Astrocyte (in vitro differentiated cells and primary cell): Measurements from ENCODE around the gene HSPB2.

Experiments used
- EZH2 ChIP-seq: IDR thresholded peaks from 2 replicates; pipeline ENCODE4 v1.6.1; 2012; ENCODE audit warnings: mild to moderate bottlenecking, low read length, inconsistent platforms; ENCODE audit not compliant: insufficient read depth
- TF ChIP-seq, protein P1 (sequence below): IDR thresholded peaks from 2 replicates; pipeline ENCODE4 v1.5.1; 2011; ENCODE audit warnings: low read depth, mild to moderate bottlenecking, inconsistent platforms, low read length, moderate library complexity; ENCODE audit not compliant: insufficient read depth

DNA sequence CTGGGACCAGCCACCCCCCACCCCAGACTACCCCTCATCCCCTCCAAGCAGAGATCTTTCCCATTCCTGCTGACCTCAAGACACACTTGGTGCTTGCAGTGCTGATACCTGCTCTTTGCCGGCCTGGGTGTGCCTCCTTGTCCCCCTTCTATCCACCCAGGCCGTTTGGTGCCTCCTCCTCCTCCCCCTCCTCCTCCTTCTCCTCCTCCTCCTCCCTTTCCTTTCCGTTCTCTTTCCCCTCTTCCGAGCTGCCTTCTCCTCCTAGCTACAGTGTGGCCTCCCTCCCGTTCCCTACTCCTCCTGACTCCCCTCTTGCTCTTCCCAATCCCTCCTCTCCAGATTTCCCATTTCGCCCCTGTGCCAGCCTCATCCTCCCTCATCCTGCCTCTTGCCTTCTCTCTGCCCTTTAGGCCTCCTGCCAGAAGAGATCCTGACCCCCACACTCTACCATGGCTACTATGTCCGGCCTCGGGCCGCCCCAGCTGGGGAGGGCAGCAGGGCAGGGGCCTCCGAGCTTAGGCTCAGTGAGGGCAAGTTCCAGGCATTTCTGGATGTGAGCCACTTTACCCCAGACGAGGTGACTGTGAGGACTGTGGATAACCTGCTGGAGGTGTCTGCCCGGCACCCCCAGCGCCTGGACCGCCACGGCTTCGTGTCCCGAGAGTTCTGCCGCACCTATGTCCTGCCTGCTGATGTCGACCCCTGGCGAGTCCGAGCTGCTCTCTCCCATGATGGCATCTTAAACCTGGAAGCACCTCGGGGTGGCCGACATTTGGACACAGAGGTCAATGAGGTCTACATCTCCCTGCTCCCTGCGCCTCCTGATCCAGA lies 712 bp downstream of the HSPB2 start:
- TF ChIP-seq, protein P1, sequence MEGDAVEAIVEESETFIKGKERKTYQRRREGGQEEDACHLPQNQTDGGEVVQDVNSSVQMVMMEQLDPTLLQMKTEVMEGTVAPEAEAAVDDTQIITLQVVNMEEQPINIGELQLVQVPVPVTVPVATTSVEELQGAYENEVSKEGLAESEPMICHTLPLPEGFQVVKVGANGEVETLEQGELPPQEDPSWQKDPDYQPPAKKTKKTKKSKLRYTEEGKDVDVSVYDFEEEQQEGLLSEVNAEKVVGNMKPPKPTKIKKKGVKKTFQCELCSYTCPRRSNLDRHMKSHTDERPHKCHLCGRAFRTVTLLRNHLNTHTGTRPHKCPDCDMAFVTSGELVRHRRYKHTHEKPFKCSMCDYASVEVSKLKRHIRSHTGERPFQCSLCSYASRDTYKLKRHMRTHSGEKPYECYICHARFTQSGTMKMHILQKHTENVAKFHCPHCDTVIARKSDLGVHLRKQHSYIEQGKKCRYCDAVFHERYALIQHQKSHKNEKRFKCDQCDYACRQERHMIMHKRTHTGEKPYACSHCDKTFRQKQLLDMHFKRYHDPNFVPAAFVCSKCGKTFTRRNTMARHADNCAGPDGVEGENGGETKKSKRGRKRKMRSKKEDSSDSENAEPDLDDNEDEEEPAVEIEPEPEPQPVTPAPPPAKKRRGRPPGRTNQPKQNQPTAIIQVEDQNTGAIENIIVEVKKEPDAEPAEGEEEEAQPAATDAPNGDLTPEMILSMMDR, result no peak
- no peak for TF ChIP-seq EZH2
